HG02970 (cell line): ENCODE measurements around the gene MKRN2OS.

Experiments used
- ATAC-seq: cut with Tn5 transposase; IDR thresholded peaks from one replicate; pipeline ENCODE4 v1.9.1; 2021; ENCODE audit warnings: mild to moderate bottlenecking, moderate library complexity, moderate number of reproducible peaks; ENCODE audit not compliant: unreplicated experiment, low FRiP score

Gene MKRN2OS

DNA sequence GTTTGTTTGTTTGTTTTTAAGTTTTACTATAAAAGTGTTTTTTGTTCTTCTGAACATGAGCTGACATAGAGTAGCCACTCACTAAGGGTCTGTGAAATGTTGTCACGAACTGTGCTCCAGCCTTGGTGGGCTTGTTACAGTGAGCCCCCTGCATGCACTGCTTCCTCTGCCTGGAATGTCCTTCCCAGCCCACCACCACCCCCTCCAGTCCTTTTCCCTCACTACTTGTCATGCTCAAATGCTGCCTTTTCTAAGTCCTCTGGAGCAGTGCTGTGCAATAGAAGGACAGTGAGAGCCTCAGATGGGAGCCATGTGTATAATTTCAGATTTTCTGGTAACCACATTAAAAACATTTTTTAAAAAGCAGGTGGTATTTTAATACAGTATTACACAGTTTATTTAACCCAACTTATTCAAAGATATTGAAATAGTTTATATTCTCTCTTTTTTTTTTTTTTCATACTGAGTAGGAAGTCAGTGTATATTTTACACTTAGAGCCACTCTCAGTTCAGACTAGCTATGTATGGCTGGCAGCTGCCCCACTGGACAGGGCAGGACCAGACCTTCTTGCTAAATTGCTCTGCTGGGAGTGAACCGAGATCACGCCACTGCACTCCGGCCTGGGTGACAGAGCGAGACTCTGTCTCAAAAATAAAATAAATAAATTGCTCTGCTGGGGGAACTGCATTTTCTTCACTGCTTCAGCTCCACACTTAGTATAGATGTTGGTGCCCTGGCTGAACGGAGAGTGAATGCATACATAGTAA lies 26.9 kb downstream of the MKRN2OS start:
- ATAC-seq, result no peak

DNA sequence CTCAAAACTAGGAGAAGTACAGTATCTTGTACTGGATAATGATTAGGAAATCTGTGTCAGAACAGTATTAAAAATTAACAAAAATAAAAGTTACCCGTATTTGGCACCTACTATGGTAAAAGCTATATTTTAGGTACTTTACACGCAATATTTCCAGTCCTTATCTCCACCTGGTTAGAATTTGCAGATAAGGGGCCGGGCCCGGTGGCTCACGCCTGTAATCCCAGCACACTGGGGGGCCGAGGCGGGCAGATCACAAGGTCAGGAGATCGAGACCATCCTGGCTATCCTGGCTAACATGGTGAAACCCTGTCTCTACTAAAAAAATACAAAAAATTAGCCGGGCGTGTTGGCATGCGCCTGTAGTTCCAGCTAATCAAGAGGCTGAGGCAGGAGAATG lies 28.4 kb downstream of the MKRN2OS start:
- no peak for ATAC-seq

DNA sequence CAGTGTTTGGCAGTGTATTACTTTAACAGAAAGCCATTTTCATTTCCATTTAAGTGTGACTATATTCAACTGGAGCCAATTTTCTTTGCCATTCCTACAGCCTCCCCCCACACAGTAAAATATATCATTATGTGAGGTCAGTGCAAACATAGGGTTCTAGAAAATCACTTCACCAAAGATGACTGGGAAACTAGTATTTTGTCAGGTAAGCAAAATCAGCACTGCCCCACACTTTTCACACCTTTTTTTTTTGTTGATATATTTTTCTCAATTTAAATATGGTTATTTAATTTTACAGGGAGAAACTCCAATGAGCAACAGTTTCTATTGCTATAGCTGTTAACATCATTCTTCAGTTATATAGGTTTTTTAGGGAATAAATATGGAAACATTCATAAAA lies 29.7 kb downstream of the MKRN2OS start:
- no peak for ATAC-seq

DNA sequence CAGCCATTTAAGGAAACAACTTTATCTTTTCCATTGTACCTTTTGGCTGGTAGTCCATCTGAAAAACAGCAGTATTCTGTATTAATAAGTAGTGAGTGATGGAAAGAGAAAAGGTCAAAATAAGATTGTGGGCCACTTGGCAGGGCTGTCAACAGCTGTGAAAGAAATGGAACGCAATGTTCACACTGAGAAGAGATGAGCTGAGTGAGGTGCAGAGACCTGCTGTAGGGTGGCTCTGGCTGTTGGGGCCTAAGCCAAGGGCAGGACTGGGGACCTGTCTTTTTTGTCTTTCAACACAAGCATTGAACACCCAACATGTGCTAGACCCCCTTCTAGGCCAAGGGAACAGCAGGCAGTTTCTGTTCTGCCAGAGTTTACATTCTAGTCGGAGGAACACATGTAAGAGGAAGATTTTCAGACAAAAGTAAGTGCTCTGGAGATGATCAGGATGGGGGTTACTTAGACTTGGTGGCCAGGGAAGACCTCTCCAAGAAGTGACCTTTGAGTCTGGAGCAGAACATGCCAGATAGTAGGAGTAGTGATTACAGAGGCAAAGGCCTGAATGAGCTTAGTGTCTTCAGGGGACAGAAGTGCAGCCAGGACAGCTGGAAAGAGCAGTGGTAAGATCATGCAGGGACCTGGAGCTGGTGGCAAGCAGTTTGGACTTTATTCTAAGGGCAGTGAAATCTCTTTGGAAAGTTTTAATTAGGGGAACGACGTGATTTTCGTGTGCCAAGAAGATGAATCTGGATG lies 31.4 kb downstream of the MKRN2OS start:
- no peak for ATAC-seq

DNA sequence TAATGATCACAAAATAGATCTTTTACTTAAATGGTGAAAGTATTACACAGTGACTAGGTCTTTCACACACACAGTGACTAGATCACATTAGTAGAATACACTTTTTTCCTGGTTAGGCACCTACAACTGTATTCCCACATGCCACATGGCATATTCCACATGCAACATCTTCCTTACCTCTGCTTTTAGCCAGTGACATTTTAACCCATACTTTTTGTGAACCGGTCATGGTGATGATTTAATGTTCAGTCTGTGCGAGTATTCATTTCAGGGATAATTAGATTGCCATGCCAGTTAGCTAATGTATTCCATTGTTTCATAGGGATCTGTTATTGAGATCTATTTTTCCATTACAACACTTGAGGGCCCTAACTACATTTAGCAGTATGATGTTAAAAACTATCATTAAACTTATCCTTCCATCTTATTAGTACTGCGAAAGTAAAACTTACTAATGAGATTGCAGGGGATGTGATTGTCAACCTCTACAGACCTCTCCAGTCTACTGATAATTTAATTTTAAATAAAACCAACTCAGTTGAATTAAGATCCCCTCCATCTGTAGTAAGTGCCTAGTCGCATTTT lies 32.7 kb downstream of the MKRN2OS start:
- no peak for ATAC-seq

DNA sequence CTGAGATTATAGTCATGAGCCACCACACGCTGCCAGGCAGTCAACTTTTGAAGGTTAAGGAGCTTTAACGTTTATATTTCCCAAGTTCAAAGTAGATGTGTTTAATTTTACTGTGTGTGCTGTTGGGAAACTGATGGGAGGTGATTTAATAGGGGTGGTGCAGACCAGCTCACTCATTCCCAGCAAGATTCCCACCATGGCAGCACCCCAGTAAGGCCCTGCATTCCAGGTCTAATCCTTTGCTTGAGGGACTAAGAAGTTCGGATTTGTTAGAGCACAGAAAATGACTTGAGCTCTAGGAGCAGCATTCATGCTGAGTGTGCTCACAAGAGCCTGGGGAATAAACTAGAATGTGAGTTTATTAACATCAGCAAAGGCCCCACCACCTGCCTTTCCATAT lies 35.8 kb downstream of the MKRN2OS start:
- ATAC-seq, result no peak

DNA sequence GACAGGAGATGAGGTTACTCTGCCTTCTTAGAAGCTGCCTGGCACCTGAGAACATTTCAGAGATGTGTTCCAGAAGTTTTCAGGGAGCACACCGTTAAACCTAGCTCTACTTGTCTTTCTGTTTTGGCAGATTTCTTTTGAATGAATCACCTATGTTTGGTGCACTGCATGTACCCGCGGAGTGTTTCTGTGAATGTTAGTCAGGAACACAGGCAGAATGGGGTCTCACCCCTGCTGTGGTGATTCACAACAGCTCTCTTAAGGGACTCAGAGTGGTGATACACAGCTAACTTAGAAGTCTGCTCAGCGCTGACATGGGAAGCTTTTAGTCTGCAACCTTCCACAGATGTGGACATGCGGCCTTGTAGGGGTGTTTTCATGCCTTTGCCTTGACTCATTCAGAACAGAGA lies 37.0 kb downstream of the MKRN2OS start:
- no peak for ATAC-seq

DNA sequence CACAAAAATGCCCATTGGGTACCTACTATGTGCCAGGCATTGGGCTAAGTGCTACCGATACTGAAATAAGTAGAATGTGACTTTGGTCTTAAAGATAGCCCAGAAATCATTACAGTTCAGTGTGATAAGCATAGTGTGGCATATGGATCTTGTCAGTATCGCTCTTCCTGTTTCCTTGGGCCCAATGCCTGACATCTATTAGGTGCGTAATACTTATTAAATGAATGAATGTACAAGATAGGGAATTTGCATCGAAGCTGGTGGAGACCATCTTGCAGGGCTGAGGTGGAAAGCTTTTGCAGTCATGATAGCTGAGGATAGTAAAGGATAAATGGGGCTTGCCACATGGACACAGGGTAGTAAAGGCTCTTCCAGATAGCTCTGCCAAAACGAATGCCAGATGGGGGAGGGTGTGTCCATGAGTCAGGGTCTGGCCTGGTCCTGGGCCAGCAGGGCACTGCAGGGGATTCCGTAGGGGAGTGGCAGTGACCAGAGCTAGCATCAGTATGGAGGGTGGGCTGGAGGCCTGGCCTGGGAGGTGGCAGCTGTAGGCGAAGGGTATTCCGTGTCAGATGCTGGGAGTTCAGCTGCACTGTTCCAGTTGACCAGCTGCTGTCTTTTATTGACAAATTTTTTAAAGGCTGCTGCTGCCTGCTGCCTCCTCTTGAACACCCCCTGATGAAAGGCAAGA lies 37.6 kb downstream of the MKRN2OS start:
- ATAC-seq, result no peak

DNA sequence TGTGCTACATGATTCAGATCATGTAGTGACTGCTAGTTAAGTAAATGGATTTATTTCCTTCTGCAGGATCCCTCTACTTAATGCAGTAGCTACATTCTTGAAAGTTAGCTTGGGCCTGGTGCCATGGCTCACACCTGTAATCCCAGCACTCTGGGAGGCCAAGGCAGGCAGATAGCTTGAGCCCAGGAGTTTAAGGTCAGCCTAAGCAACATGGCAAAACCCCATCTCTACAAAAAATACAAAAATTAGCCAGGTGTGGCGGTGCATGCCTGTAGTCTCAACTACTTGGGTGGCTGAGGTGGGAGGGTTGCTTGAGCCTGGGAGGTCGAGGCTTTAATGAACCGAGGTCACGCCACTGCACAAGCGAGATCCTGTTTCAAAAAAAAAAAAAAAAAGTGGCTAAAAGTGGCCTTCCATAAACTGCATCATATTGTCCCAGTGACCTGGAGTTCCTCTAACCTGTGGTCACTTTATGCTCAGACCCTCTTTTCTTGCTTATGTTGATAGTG lies 39.0 kb downstream of the MKRN2OS start:
- no peak for ATAC-seq

DNA sequence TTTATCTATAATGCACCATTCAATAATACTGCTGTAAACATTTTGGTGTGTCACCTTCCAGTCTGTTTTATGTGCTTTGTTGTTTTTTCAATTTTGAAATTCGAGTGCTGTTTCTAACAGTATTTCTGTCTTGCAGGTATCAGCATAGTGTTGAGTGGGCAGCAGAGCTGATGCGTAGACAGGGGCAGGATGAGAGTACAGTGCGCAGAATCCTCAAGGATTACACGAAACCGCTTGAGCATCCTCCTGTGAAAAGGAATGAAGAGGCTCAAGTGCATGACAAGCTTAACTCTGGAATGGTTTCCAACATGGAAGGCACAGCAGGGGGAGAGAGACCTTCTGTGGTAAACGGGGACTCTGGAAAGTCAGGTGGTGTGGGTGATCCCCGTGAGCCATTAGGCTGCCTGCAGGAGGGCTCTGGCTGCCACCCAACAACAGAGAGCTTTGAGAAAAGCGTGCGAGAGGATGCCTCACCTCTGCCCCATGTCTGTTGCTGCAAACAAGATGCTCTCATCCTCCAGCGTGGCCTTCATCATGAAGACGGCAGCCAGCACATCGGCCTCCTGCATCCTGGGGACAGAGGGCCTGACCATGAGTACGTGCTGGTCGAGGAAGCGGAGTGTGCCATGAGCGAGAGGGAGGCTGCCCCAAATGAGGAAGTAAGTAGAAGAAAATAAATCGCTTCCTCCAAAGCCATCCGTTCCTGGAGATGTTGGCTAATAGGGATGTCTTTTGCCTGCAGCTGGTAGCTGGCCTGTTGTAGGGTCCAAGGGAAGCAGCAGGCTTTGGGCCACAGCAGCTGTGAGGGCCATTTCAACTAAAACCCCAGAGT lies 42.0 kb downstream of the MKRN2OS start:
- no peak for ATAC-seq

DNA sequence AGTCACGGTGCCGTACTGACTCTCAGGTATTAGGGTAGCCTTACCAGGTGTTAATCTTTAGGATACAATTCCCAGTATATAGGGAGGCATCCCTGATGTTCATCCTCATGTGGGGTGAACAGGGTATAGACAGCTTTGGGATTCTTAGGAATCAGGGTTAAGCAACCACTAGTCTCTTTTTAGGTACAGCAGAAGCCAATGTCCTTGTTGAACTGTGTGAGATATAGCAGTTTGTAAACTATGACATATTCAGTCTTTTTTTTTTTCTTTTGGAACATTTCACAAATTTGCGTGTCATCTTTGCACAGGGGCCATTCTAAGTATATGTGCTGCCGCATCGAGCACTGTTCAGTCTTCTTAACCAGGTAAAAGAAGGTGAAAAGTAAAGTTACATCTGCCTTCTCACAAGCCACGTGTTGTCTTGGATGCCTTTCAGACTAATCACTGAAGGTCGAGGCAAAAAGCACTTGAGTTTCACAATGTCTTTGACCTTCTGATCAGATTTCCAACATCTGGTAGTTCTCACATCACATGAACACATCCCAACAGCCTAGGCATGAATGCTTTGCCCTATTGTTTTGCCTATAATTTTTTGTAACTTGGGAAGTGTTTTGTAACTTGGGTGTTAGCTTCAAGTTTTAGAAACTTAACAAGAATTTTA lies 43.8 kb downstream of the MKRN2OS start:
- ATAC-seq, result no peak

DNA sequence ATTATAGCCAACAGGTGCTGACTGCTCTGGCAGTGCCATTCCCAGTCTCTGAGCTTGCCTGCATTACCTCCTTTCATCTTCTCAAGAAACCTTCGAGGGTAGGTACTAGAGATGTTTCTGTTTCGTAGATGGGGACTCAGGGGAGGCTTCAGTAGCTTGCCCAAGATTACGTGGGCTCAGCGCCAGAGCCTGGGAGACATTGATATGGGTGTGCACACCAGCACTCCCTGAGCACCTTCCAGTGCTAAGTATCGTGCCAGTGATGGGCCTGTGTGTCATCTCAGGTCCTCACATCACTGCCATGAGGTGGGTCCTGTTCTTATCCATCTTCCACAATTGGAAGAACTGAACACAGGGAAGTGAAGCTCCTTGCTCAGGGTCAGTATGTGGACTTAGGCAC lies 45.8 kb downstream of the MKRN2OS start:
- ATAC-seq, result no peak

DNA sequence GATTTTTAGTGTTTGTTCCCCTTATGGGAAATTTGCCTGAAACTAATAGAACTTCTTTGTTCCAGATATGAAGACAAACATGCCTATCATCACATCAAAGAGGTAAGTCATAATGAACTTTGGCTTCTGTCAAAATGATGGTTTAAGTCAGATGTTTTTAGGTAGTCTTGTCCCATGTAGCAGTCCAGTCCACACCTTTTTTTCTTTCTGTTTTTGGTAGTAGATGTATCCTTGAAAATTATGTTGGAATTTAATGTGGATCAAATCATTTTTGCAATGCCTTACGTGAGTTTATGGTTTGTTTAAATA lies 48.9 kb downstream of the MKRN2OS start:
- ATAC-seq, result no peak

DNA sequence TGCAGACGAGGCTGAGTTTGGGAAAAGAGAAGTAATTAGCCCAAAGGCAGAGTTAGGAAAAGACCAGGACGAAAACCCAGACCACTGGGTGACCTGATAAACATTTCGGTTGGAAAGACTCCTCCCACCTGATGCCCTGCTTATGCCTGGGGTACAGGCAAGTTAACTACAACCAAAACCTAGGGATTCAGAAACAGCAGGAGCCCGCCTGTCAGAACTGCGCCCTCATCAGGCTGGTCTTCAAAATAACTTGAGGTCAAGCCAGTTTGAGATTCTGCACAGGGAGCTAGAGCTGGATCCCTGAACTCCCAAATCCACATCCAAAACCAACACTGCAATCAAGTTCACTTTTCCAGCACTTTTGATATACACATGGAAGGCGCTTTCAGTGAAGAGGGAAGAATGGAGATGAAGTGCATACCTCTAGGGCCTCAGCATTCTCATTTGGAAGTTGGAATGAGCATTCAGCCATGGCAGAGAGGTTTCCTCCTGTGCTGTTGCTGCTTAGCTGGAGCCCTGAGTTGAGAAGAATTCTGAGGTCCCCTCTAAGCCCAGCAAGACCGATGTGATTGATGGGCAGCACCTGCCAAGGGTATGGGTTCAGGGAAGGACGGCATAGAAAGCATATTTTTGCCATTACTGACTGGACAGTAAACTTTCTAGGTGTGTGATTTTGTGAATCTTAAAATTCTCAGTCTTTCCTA lies 49.4 kb downstream of the MKRN2OS start:
- ATAC-seq, result no peak

DNA sequence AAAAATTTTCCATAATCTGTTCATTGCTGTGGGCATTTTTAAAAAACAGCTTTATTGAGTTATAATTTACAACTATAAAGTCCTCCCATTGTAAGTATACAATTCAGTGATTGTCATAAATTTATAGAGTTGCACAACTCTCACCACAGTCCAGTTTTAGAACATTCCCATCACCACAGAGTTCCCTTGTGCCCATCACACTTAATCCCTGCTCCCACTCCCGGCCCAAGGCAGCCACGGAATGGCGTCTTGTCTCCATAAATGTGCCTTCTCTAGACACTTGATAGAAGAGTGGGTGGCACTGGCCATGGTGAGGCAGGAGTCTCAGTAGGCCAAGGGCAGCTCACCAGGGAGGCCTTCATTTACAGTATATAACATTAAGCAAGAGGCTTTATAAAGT lies 54.8 kb downstream of the MKRN2OS start:
- no peak for ATAC-seq

DNA sequence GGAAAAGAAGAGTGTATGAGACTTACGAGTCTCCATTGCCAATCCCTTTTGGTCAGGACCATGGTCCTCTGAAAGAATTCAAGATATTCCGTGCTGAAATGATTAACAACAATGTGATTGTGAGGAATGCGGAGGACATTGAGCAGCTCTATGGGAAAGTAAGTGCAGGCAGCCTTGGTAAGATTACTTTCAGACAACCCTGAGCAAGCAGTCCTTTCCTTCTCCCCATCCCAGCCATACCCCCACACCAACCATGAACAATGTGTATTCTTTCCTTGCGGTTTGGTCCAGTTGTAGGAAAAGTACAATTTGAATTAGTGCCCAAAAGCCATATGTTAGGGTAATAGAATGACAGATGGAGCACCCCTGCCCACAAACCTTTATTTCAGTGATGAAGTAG lies 55.5 kb downstream of the MKRN2OS start:
- no peak for ATAC-seq
